HepG2 (cell line): ENCODE data around the gene HHIPL1. TPM values are rescaled to one million over a fixed set of nuclear protein-coding genes. Genes with fewer than 3 reads are reported as not detected.

Source experiments
- ATAC-seq: fragments of 200-7000 bp; cut with Tn5 transposase; 3 replicates; pipeline ENCODE4 v1.9.1; 2020; ENCODE audit warnings: mild to moderate bottlenecking, moderate library complexity
- BruUV-seq: library from RNA; stranded (reverse); fragments of 400-500 nt; replicated peaks from 2 replicates; lab custom pipeline; 2021; lab: Mats Ljungman, UMichigan
- CTCF ChIA-PET: fragments of 300-600 bp; formaldehyde crosslinking; extraction: SDS; loops from one replicate; lab custom pipeline; 2021; ENCODE audit warnings: low total read pairs, inconsistent platforms, low intra/inter-chr PET ratio; lab: Yijun Ruan, JAX
- POLR2A ChIA-PET: fragments of 350-600 bp; sonication (Branson Sonifier 250); formaldehyde crosslinking; loops from one replicate; lab custom pipeline; 2020; ENCODE audit warnings: antibody characterized with exemption, inconsistent platforms; lab: Yijun Ruan, JAX
- DNase-seq: peaks from one replicate; pipeline ENCODE4 v3.0.0-alpha.2; 2015; ENCODE audit warnings: low spot score
- FAIRE-seq: peaks from 3 replicates; lab custom pipeline; 2011; peaks lifted over from hg19 to GRCh38; lab: Jason Lieb, UNC
- H2AFZ ChIP-seq: one replicate; pipeline ENCODE4 v1.6.1; 2011; ENCODE audit warnings: low read length, inconsistent platforms
- H3K27ac ChIP-seq: fragments of 300-600 bp; 3 replicates; pipeline ENCODE4 v1.8.0; 2011; ENCODE audit warnings: mixed run types, mild to moderate bottlenecking, mixed read lengths, low read length, inconsistent platforms; ENCODE audit not compliant: insufficient read depth; ENCODE audit errors: extremely low read length
- H3K27me3 ChIP-seq, 2 experiments: fragments of 200-600 bp in 1 of 2; 2 replicates in 1 of 2; 3 replicates in 1 of 2; pipeline versions ENCODE4 v1.6.0 to v1.8.0; 2011; ENCODE audit warnings: low read length in 2 of 2, mild to moderate bottlenecking in 2 of 2, moderate library complexity in 2 of 2, inconsistent platforms in 1 of 2; ENCODE audit not compliant: insufficient read depth in 2 of 2, control insufficient read depth in 1 of 2
- H3K36me3 ChIP-seq, 2 experiments: fragments of 200-600 bp in 1 of 2; replicated peaks in 1 of 2; 2 replicates in 1 of 2; 3 replicates in 1 of 2; pipeline versions ENCODE4 v1.5.1 to v1.8.0; 2011; ENCODE audit warnings: low read length in 2 of 2, inconsistent platforms in 1 of 2; ENCODE audit not compliant: insufficient read depth in 2 of 2, control insufficient read depth in 1 of 2
- H3K4me1 ChIP-seq: 2 replicates; pipeline ENCODE4 v1.5.1; 2012; ENCODE audit warnings: low read length, inconsistent platforms; ENCODE audit not compliant: insufficient read depth
- H3K4me2 ChIP-seq: 2 replicates; pipeline ENCODE4 v1.6.0; 2011; ENCODE audit warnings: low read depth, low read length, inconsistent platforms
- H3K4me3 ChIP-seq, 3 experiments: fragments of 200-600 bp in 1 of 3; sonication (generic), shearing (Covaris generic) in 1 of 3; replicated peaks in 1 of 3; 2 replicates each; pipeline ENCODE4 v1.5.1; 2011 to 2016; ENCODE audit warnings: low read length in 3 of 3, inconsistent platforms in 2 of 3, low read depth in 2 of 3, mild to moderate bottlenecking in 2 of 3, control low read depth in 1 of 3, mixed read lengths in 1 of 3; ENCODE audit not compliant: insufficient read depth in 1 of 3
- H3K79me2 ChIP-seq: one replicate; pipeline ENCODE4 v1.6.1; 2011; ENCODE audit warnings: low read length, inconsistent platforms; ENCODE audit not compliant: insufficient read depth
- H3K9ac ChIP-seq: 2 replicates; pipeline ENCODE4 v1.6.0; 2011; ENCODE audit warnings: mild to moderate bottlenecking, low read depth, low read length, inconsistent platforms; ENCODE audit not compliant: insufficient read depth
- H3K9me3 ChIP-seq: 2 replicates; pipeline ENCODE4 v1.5.1; 2012; ENCODE audit warnings: mild to moderate bottlenecking, low read length
- H4K20me1 ChIP-seq: 2 replicates; pipeline ENCODE4 v1.6.0; 2011; ENCODE audit warnings: inconsistent platforms, mild to moderate bottlenecking, low read length, moderate library complexity; ENCODE audit not compliant: insufficient read depth
- CENPT ChIP-seq: sonication (generic); formaldehyde crosslinking; IDR thresholded peaks from 2 replicates; pipeline ENCODE4 v1.8.0; 2022; ENCODE audit warnings: low read depth, mild to moderate bottlenecking, moderate library complexity, missing genetic modification reagents
- IRX3 ChIP-seq: sonication (generic); formaldehyde crosslinking; IDR thresholded peaks from 2 replicates; pipeline ENCODE4 v1.8.1; 2023; ENCODE audit warnings: mild to moderate bottlenecking, low read depth, missing genetic modification reagents, borderline replicate concordance
- PRMT3 ChIP-seq: sonication (generic); formaldehyde crosslinking; IDR thresholded peaks from 2 replicates; pipeline ENCODE4 v1.8.1; 2022; ENCODE audit warnings: low read depth, mild to moderate bottlenecking, moderate library complexity, missing genetic modification reagents, borderline replicate concordance
- SATB2 ChIP-seq: sonication (generic); formaldehyde crosslinking; IDR thresholded peaks from 2 replicates; pipeline ENCODE4 v1.5.0; 2020; ENCODE audit warnings: missing genetic modification reagents
- SETDB1 ChIP-seq: sonication (generic); formaldehyde crosslinking; IDR thresholded peaks from 2 replicates; pipeline ENCODE4 v1.5.1; 2020; ENCODE audit warnings: missing genetic modification reagents, mild to moderate bottlenecking, borderline replicate concordance
- TBP ChIP-seq: sonication (generic); formaldehyde crosslinking; IDR thresholded peaks from 2 replicates; pipeline ENCODE4 v1.5.0; 2020; ENCODE audit warnings: missing genetic modification reagents
- WGBS: methylation state at CpG from one replicate; pipeline ENCODE4 v1.1.6; 2017; ENCODE audit warnings: low lambda C conversion rate; 5-methylcytosine and 5-hydroxymethylcytosine counted together
- in situ Hi-C: cut with HindIII; loops from 2 replicates; pipeline ENCODE4 v1.10.0; 2017; ENCODE audit warnings: low pct_unique_long_range_greater_than_20kb; ENCODE audit not compliant: extremely low pct_ligation_motif_present
- intact Hi-C: fragments of 100-400 bp; cut with micrococcal nuclease; formaldehyde crosslinking; loops from one replicate; pipeline ENCODE4 v1.10.0; 2022; ENCODE audit not compliant: unreplicated experiment
- polyA plus RNA-seq, 8 experiments: library from polyadenylated mRNA; depleted of rRNA in 3 of 8; stranded (reverse) in 7 of 8; unstranded in 1 of 8; fragments of >200 nt; fragmentation: Illumina TruSeq in 4 of 8; extraction: Trizol in 4 of 8; gene quantifications; 2 replicates each; pipeline versions ENCODE4 v1.2.1 to v1.2.3, GENCODE V29; 2011 to 2016; ENCODE audit warnings: low read depth in 4 of 8, missing spikeins in 1 of 8, mixed read lengths in 1 of 8; ENCODE audit not compliant: insufficient read depth in 1 of 8
- total RNA-seq, 5 experiments: library from RNA; depleted of rRNA; stranded (reverse); fragments of >200 nt; fragmentation: Illumina TruSeq; extraction: Trizol; gene quantifications; 2 replicates each; pipeline ENCODE4 v1.2.3, GENCODE V29; 2016; ENCODE audit warnings: low read depth in 1 of 5
- TF ChIP-seq, protein P1 (sequence below): sonication (generic); formaldehyde crosslinking; IDR thresholded peaks from 2 replicates; pipeline ENCODE4 v1.8.0; 2022; ENCODE audit warnings: mild to moderate bottlenecking, missing genetic modification reagents; ENCODE audit not compliant: insufficient replicate concordance
- TF ChIP-seq, protein P2 (sequence below): fragments of 450-650 bp; IDR thresholded peaks from 2 replicates; pipeline ENCODE4 v1.6.1; 2016

Gene HHIPL1
- total and polyA plus RNA-seq, 2 of the 13 experiments (the other 11 are each of a cell fraction or from before 2014, with no cell fraction given), result not detected

DNA sequence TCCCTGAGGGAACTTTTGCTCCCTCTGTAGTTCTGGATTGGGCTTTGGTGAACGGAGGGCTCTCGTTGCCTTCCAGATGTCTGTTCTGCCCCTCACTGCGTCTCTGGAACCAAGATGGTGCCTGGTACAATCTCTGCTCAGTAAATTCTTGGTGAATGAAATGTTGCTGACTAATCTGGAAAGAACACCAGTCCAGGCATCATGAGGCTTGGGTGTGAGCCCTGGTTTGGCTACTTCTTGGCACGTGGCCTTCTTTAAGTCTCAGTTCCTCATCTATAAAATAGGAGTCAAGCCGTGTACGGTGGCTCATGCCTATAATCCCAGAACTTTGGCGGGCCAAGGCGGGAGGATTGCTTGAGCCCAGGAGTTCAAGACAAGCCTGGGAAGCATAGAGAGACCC is 4.3 kb downstream of the HHIPL1 start:
- Histone ChIP-seq H3K4me3 (no peak overlapping the region), H3K27me3 (peaks cover 3 to 5% of the 10 kb centered on the region in 2 experiments; a peak in 2 of 5 replicates), H3K9me3 (no peaks in the 10 kb centered on the region), H3K4me1 (peaks cover 19% of the 10 kb centered on the region), H2AFZ (no peak overlapping the region), H3K9ac (no peak overlapping the region), H4K20me1 (no peaks in the 10 kb centered on the region), H3K36me3 (no peaks in the 10 kb centered on the region), H3K27ac (no peak overlapping the region), H3K4me2 (no peak overlapping the region), H3K79me2 (no peaks in the 10 kb centered on the region)
- no TSS peak for BruUV-seq
- POLR2A ChIA-PET, result no interaction called here
- no peak for DNase-seq
- CTCF ChIA-PET, result no interaction called here
- no peak for ATAC-seq
- 71% methylated on average over 8 of the region's 8 CpGs for WGBS
- in situ Hi-C loops, result no loop called here
- intact Hi-C loops, result no loop called here
- FAIRE-seq, result no peak
- TF ChIP-seq IRX3 (CRISPR knock-in tag), result no peak
- TF ChIP-seq, protein P1, sequence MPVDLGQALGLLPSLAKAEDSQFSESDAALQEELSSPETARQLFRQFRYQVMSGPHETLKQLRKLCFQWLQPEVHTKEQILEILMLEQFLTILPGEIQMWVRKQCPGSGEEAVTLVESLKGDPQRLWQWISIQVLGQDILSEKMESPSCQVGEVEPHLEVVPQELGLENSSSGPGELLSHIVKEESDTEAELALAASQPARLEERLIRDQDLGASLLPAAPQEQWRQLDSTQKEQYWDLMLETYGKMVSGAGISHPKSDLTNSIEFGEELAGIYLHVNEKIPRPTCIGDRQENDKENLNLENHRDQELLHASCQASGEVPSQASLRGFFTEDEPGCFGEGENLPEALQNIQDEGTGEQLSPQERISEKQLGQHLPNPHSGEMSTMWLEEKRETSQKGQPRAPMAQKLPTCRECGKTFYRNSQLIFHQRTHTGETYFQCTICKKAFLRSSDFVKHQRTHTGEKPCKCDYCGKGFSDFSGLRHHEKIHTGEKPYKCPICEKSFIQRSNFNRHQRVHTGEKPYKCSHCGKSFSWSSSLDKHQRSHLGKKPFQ, result no peak
- no peak for TF ChIP-seq TBP
- no peak for TF ChIP-seq PRMT3 (CRISPR knock-in tag)
- TF ChIP-seq, protein P2, sequence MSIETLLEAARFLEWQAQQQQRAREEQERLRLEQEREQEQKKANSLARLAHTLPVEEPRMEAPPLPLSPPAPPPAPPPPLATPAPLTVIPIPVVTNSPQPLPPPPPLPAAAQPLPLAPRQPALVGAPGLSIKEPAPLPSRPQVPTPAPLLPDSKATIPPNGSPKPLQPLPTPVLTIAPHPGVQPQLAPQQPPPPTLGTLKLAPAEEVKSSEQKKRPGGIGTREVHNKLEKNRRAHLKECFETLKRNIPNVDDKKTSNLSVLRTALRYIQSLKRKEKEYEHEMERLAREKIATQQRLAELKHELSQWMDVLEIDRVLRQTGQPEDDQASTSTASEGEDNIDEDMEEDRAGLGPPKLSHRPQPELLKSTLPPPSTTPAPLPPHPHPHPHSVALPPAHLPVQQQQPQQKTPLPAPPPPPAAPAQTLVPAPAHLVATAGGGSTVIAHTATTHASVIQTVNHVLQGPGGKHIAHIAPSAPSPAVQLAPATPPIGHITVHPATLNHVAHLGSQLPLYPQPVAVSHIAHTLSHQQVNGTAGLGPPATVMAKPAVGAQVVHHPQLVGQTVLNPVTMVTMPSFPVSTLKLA, result no peak
- TF ChIP-seq SETDB1 (CRISPR knock-in tag), result no peak
- no peak for TF ChIP-seq CENPT (CRISPR knock-in tag)
- TF ChIP-seq SATB2, result no peak
